Bone marrow (tissue), 2 donors: Measurements from ENCODE around the gene STRN.
"Not testable (repeated sequence)": the region's sequence is repeated elsewhere in the genome, so short reads cannot be mapped to it uniquely, and the experiment has no call there.

ENCODE experiments used
- DNase-seq, 2 donors: peaks; one replicate each; lab custom pipeline; 2025; lab: John Stamatoyannopoulos, UW

Gene STRN

GRCh38 chr2:36906277-36906676, 60.1 kb downstream of the STRN start:
- DNase-seq, result no peak

DNA sequence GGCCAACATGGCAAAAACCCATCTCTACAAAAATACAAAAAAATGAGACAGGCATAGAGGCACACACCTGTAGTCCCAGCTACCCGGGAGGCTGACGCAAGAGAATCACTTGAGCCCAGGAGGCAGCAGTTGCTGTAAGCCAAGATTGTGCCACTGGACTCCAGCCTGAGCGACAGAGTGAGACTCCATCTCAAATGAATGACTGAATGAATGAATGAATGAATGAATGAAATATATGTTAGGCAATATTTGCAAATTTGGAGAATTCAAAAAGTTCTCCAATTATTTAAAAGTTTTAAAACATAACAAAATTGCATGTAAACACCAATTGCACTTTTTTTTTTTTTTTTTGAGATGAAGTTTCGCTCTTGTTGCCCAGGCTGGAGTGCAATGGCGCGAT, 61.7 kb downstream of the STRN start:
- no peak for DNase-seq

DNA sequence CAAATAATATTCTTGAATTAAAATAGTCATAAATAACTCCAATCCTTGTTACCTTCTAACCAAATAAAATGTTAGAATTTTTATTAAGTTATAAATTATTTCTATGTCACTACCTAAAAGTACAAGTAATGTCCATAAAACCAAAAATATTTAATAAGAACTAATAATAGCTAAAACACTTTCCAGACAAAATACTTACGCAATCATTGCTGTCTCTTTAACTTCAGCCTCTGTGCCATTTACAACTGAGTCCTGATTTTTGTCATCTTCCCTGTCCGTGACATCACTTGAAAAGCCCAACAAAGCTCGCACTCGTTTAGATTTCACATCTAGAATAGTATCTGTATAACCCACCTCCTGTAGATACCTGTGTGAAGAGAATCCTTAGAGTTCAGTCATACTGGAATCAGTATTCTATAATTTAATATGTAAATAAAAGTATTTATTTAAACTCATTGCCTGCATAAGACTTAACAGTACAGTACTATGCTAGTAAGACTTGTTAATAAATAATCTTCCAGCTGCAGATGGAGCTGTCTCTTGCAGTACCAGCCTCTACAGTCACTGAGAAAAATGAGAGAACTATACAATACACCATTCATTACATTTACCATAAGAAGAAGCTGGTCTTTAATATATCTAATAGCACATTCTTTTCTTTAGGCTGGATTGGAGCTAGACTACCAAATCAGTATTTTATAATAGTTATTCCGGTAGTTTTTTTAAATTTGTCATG, 63.8 kb downstream of the STRN start:
- DNase-seq, result no peak

DNA sequence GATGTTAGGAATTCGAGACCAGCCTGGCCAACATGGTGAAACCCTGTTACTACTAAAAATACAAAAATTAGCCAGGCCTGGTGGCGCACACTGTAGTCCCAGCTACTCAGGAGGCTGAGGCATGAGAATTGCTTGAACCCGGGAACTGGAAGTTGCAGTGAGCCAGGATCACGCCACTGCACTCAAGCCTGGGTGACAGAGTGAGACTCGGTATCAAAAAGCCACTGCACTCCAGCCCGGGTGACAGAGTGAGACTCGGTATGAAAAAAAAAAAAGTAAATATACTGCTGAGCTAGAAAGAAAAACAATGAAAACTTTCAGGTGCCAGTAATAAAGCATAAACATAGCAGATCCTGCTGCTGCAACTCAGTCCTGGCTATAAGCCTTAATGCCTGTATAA, 73.5 kb downstream of the STRN start:
- DNase-seq, result no peak

DNA sequence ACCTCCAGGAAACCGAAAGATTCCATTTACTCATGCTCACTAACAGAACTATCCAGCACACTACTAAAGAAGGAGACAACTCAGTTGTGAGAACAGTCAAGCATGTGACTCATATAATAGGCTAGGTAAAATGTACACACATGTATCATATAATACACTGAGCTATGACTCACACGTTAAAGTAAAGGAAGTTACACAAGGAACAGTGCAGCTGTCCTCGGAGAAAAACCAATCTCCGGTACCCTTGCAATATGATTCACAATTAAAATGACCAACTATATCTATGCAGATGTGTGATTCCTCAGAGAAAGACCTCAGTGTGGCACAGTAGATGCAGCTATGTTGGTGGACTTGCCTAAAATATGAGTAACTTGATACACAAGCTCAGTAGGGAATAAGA, 76.5 kb downstream of the STRN start:
- peak in 1 of 2 donors; percentile 90 for DNase-seq

GRCh38 chr2:36887095-36887494, 79.2 kb downstream of the STRN start:
- DNase-seq, result not testable (repeated sequence)

DNA sequence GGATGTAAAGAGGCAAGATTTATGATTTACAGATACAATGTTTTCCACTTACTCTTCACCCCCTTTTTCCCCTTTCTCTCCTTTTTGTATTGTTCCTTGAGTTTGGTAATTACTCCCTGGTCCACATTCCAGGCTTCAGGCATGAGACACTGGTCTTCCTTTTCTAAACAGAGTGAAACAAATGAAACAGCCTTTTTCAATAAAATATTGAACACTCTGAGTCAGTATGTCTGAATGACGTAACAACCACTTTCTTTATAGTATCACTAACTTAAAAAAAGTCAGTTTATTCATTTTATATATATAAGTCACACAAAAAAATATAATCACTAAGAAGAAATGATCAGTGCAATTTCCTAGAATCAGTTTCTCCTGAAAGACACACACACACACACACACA, 79.7 kb downstream of the STRN start:
- DNase-seq, result no peak

GRCh38 chr2:36885605-36886004, 80.7 kb downstream of the STRN start:
- no peak for DNase-seq

GRCh38 chr2:36882532-36882931, 83.8 kb downstream of the STRN start:
- no peak for DNase-seq

GRCh38 chr2:36881816-36882215, 84.5 kb downstream of the STRN start:
- DNase-seq, result no peak

- no peak for DNase-seq
Measured at GRCh38 chr2:36878429-36878828, 87.9 kb downstream of the STRN start.

GRCh38 chr2:36871068-36871707, 95.1 kb downstream of the STRN start:
- no peak for DNase-seq

DNA sequence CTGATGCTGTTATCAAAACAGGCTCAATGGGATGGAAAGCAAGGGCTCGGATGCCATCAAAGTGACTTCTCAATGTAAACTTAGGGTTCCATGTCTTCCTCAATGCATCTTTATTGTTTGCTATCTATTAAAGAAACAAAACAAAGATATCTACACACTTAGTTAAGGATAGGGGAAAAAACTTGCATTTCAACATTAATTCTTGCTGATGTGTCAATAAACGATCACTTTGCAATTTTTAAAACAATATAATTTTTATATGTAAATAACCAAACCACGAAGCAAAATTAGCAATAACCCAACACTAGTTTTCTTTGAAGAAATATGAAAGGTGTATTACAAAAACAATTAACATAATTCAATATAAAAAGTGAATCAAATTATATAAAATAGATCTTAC, 96.7 kb downstream of the STRN start:
- DNase-seq, result no peak

DNA sequence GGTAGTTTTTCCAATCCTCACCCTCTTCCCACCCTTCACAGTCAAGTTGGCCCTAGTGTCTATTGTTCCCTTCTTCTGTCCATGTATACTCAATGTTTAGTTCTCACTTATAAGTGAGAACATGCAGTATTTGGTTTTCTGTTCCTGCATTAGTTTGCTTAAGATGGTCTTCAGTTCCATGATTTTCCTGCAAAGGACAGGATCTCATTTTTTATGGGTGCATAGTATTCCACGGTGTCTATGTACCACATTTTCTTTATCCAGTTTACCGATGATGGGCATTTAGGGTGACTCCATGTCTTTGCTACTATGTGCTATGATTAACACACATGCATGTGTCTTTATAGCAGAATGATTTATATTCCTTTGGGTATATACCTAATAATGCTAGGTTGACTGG, 104.4 kb downstream of the STRN start:
- DNase-seq, result no peak

DNA sequence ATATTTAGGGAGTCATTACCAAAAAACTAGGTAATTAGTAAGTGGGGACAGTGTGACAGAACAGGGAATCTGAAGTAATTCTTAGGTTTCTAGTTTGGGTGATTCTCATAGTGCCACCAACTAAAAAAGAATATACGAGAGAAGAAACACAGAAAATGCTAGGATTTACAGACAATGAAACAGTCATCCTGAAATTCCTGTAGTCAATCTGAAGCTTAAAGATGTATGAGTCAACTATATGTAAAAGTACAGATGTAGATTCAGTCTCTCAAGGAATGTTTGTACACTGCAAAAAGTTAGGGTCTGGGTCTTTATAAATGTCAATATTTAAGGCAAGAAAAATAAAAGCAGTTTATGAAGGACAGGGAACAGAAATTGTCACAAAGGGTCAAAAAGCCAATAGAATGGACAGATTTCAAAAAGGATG, 107.0 kb downstream of the STRN start:
- no peak for DNase-seq

- DNase-seq, result no peak
Measured at GRCh38 chr2:36858551-36859365, 107.6 kb downstream of the STRN start.

DNA sequence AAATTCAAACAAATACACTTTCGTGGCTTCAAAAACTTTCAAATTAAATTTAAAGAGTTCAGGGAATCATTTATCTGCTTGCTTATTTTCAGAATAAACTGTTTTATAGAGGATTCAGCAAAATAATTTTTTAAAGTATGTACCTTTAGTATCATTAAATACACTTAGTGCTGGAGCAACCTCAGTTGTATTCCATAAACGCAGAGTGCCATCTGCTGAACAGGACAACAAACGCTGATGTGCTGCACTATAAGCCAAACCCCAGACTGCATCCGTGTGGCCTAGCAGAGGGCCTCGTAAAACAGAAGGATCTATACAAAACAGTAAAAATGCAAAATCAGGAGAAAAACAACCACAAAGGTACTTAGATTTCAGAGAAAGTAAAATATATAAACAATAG, 108.6 kb downstream of the STRN start:
- no peak for DNase-seq

GRCh38 chr2:36855429-36855828, 110.9 kb downstream of the STRN start:
- DNase-seq, result no peak

- no peak for DNase-seq
Measured at GRCh38 chr2:36854241-36854640, 112.1 kb downstream of the STRN start.

DNA sequence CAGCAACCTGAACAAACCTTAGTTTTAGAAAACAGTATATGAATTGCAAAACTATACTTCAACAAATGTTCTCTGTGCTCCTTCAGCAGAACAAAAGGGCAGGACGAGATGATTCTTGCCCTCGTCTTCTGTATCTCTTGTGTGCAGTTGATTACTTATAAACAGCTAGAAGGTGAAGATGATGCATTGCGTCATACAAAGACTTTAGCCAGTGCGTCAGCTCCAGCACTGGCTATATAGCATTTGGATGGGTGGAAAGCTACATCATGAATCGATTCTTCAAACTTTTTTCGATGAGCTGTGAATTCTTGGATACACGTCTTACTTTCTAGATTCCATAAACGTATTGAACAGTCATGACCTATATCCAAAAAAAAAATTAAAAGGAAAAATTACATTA, 117.1 kb downstream of the STRN start:
- DNase-seq, result no peak

- no peak for DNase-seq
Measured at GRCh38 chr2:36843838-36844237, 122.5 kb downstream of the STRN start.

DNA sequence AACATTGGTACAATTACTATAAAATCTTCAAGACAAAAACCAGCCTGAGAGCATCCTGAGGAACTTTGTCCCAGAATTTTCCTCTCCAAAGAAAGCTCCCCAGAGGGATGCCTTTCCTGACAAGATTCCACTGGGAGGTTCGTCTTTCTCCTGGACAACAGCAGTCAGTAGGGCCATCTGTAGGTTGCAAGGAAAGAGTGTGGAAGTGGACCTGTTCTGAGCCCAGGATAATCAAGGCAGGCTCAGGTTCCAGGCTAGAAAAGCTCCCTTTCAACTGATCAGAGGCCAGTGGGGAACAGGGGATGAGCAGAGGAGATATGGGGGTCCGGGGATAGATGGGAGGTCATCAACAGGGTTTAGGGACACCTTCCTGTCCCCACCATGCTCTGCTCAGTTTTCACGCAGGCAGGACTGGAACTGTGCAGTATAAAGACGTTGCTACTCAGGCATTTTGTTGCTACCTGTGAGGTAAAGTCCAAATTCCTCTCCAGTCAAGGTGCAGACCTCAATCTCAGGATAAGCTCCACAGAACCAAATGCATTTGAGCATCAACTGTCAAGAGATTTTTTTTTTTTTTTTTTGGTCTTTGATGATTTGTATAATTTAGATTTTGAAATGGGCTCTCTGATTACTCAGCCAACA, 126.2 kb downstream of the STRN start:
- DNase-seq, result no peak
